Body of pancreas (tissue), 4 donors: Measurements from ENCODE around the gene ZNF135.

Experiments
- CTCF ChIP-seq, 7 experiments: fragments of 450-650 bp in 4 of 7; fragments of 200-600 bp in 3 of 7; sonication (generic) in 3 of 7; IDR thresholded peaks; one replicate each; pipeline ENCODE4 v1.5.1; 2016 to 2019; ENCODE audit warnings: antibody characterized with exemption in 7 of 7
- POLR2A ChIP-seq, 3 donors: fragments of 450-650 bp; IDR thresholded peaks; one replicate each; pipeline ENCODE4 v1.6.1; 2016; ENCODE audit warnings: antibody characterized with exemption in 3 of 3, mild to moderate bottlenecking in 2 of 3

- TF ChIP-seq CTCF (IDR thresholded peaks at IDR 0.05) (no peak), POLR2A (IDR thresholded peaks at IDR 0.05) (no peak)
Measured at GRCh38 chr19:58044391-58044790, 14.7 kb upstream of the ZNF135 start.
